ENCODE measurements around the gene MAPK7.

The MAPK7 gene

DNA sequence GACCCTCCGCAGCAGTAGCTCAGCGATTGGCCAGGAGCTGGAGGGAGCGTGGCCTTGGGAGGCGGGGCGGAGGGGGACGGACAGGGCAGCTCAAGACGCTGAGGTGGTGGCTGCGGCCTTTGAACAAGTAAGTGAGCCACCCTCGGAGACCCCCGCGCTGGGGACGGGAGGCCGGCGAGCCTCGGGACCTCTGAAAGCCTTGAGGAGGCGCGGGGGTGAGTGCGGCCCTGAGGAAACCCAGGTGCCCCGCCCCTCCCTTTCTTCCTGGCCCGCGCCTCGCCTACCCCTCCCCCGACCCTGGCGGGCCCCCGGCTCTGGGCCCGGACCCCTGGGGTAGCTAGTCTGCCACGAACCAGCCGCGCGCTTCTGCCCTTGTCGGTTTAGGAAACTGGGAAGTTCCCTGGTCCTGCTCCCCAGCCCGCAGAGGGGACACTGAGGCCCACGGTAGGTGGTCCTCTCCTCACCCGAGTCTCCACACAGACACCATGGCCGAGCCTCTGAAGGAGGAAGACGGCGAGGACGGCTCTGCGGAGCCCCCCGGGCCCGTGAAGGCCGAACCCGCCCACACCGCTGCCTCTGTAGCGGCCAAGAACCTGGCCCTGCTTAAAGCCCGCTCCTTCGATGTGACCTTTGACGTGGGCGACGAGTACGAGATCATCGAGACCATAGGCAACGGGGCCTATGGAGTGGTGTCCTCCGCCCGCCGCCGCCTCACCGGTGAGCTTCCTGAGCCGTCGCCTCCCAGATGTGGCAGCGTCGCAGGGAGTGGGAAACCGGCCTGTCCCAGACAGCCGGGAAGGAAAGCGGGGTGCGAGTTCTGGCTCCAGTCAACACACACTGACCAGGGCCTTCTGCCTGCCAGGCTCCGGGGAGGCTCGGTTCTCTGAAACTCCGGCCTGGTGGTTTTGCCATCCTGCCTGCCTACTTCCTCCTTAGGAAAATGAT is at the start of gene MAPK7:
TSS of gene MAPK7 (plus strand) at position 83 of the 945 bp plus-strand sequence. CDS start at position 486, 403 bp downstream.
- TF ChIP-seq, protein P1, sequence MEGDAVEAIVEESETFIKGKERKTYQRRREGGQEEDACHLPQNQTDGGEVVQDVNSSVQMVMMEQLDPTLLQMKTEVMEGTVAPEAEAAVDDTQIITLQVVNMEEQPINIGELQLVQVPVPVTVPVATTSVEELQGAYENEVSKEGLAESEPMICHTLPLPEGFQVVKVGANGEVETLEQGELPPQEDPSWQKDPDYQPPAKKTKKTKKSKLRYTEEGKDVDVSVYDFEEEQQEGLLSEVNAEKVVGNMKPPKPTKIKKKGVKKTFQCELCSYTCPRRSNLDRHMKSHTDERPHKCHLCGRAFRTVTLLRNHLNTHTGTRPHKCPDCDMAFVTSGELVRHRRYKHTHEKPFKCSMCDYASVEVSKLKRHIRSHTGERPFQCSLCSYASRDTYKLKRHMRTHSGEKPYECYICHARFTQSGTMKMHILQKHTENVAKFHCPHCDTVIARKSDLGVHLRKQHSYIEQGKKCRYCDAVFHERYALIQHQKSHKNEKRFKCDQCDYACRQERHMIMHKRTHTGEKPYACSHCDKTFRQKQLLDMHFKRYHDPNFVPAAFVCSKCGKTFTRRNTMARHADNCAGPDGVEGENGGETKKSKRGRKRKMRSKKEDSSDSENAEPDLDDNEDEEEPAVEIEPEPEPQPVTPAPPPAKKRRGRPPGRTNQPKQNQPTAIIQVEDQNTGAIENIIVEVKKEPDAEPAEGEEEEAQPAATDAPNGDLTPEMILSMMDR (IDR thresholded peaks at IDR 0.05) = no peak
- Histone ChIP-seq H3K9me3 (no peaks in the 10 kb centered on the region), H3K27ac (peak within 1 kb of the TSS; percentile 90 to 98), H3K36me3 (peaks cover 38 to 42% (median 40%) of the 10 kb centered on the region in 3 donors), H3K27me3 (no peaks in the 10 kb centered on the region), H3K4me3 (peak within 1 kb of the TSS; percentile 66 to 77), H3K4me1 (peaks cover 0 to 50% (median 37%) of the 10 kb centered on the region in 4 donors)
- intact Hi-C loops (cut with DNase I; ENCODE audit: low total_unique reads) = loop anchor here (5.0 kb wide), 1 partner anchor 129 kb away; no protein-coding TSS in a partner anchor
- DNase-seq = peak; percentile 21 to 72

DNA sequence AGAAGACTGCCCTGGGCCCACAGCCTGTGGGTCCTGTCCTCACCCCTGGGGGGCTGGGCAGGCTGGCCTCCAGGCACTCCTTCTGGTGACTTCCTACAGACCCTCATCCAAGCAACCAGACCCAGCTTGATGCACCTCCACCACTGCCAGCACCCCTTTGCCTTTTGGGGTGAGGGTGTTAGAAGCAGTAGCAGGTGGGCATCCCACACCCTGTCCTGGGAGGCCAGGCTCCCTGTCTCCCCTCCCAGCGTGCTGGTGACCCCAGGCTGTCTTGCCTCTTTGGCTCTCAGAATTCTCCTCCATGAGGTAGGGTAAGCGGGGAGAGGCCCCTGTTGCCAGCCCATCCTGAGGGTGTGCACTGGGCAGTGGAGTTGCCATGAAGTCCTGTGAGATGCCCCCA is 49.2 kb upstream of the MAPK7 start:
- intact Hi-C loops (cut with DNase I; ENCODE audit: low total_unique reads) = no loop called here
- H3K4me1 ChIP-seq = no peaks in the 10 kb centered on the region
- H3K27ac ChIP-seq = no peak overlapping the region
- H3K4me3 ChIP-seq = no peak overlapping the region
- no peaks in the 10 kb centered on the region for H3K9me3 ChIP-seq
- no peaks in the 10 kb centered on the region for H3K27me3 ChIP-seq
- peaks cover 0 to 56% (median 24%) of the 10 kb centered on the region in 3 donors for H3K36me3 ChIP-seq
- peak in 1 of 2 donors; percentile 56 for DNase-seq
- TF ChIP-seq, protein P1 (IDR thresholded peaks at IDR 0.05) = no peak

DNA sequence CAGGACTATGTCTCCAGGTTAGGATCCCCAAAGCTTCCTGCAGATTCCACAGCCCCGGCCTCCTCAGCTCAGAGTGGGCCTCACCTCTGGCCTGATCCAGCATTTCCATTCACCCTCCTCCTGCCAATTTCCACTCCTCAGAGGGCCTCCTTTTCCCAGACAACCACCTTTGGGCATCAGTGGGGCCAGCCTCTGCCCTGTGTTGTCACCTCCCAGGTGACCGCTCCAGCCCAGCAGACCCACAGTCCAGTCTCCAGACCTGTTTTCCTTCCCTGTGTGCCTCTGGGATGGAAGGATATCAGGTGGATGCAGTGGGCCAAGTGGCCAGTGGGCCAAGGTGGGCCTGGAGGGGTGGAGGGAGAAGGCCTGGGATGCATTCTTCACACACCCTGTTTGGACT is 48.5 kb upstream of the MAPK7 start:
- Histone ChIP-seq H3K27me3 (no peaks in the 10 kb centered on the region), H3K9me3 (no peaks in the 10 kb centered on the region), H3K4me3 (no peak overlapping the region), H3K4me1 (no peaks in the 10 kb centered on the region), H3K36me3 (peaks cover 0 to 62% (median 26%) of the 10 kb centered on the region in 3 donors), H3K27ac (no peak overlapping the region)
- TF ChIP-seq, protein P1 (IDR thresholded peaks at IDR 0.05) = no peak
- peak in 1 of 2 donors; percentile 24 for DNase-seq
- intact Hi-C loops (cut with DNase I; ENCODE audit: low total_unique reads) = no loop called here

DNA sequence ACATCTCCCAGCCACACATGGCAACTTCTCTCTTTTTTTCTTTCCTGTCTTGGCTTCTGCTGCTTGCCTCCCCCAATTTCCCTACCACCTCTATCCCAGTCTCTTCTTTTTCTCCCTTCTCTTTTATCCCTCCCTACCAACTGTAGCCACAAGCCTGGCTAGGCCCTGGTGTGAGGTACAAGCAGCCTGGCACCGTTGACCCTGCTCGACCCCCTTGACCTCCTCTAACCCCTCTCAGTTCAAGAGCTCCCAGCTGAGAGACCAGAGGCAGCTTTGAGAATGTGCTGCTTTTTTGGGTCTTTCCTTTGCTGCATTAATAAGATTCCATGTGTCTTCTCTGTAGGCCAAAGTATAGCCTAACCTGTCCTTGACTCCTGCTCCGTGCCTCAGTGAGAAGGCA is 48.0 kb upstream of the MAPK7 start:
- no peaks in the 10 kb centered on the region for H3K27me3 ChIP-seq
- no peaks in the 10 kb centered on the region for H3K4me1 ChIP-seq
- peak in 1 of 2 donors; percentile 54 for DNase-seq
- H3K27ac ChIP-seq = no peak overlapping the region
- intact Hi-C loops (cut with DNase I; ENCODE audit: low total_unique reads) = no loop called here
- H3K9me3 ChIP-seq = no peaks in the 10 kb centered on the region
- TF ChIP-seq, protein P1 (IDR thresholded peaks at IDR 0.05) = no peak
- H3K4me3 ChIP-seq = no peak overlapping the region
- peaks cover 0 to 62% (median 26%) of the 10 kb centered on the region in 3 donors for H3K36me3 ChIP-seq

DNA sequence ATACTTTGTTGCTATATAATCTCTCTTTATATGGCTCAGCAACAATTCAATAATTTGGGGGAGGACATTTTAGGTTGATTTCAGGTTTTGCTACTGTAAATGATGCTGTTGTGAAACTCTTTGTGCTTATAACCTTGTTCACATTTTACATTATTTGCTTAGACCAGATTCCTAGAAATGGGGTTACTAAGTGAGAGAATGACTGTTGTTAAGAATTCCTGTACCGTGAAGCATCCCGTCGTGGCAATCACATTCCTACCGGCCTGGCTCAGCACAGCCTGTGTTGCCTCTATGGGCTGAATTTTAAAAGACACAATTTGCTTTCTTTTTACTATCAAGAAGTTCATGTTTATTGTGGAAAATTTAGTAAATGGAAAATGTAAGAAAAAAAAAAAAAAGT is 47.2 kb upstream of the MAPK7 start:
- H3K27ac ChIP-seq = no peak overlapping the region
- H3K4me1 ChIP-seq = no peaks in the 10 kb centered on the region
- TF ChIP-seq, protein P1 (IDR thresholded peaks at IDR 0.05) = no peak
- intact Hi-C loops (cut with DNase I; ENCODE audit: low total_unique reads) = no loop called here
- DNase-seq = no peak
- peaks cover 0 to 68% (median 26%) of the 10 kb centered on the region in 3 donors for H3K36me3 ChIP-seq
- no peak overlapping the region for H3K4me3 ChIP-seq
- no peaks in the 10 kb centered on the region for H3K9me3 ChIP-seq
- no peaks in the 10 kb centered on the region for H3K27me3 ChIP-seq

Data from tibial artery (tissue), 4 donors.